ENCODE measurements around the gene CGNL1. TPM values are rescaled to one million over a fixed set of nuclear protein-coding genes. Genes with fewer than 3 reads are reported as not detected.
A peak's percentile ranks its signal among the peaks of the same experiment; 100 is the strongest.

The CGNL1 gene
- total RNA-seq, 1 donor from 2014 or later = 31.9 TPM

DNA sequence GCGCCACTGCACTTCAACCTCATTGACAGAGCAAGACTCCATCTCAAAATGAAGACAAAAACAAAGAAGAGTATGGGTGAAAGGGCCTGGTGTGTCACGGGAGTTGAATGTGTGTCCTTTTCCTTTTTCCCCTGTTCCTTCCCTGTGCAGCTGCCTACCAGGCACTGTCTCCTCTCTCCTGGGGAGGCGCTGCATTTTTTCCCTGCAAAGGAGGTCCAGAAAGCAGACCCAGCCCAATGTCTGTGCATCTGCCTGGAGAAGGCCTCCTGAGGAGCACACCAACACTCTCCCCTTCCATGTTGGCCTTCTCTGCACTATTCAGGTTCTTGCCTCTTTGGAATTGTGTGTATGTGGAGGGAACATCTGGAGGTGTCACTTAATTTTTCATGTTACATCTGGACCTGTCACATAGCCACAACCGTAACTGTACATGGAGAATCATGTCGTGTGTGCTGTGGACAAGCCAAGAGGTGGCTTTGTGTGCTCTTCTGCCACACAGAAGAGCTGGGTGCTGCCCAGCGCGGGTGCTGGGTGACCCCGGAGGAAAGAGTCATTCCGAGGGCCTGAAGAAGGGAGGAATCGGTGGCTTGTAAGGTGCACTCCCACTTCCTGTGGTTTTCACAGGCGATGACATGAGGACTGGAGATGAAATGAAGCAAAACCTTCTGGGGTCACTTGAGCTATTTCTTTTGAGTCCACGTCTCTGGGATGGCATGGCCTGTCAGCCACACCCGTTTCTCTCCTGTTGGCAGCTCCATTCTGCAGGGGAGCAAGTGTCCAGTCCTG, 46.5 kb upstream of the CGNL1 start:
- H3K4me1 ChIP-seq = peaks cover 10% of the 10 kb centered on the region
- no peaks in the 10 kb centered on the region for H3K9me3 ChIP-seq (replicated peaks)
- H3K4me3 ChIP-seq = no peak overlapping the region
- intact Hi-C loops (cut with micrococcal nuclease) = no loop called here
- no peaks in the 10 kb centered on the region for H3K36me3 ChIP-seq
- DNase-seq = peak; percentile 5
- no peaks in the 10 kb centered on the region for H3K27me3 ChIP-seq (ENCODE audit: low read depth)
- no peak overlapping the region for H3K27ac ChIP-seq (replicated peaks)
- TF ChIP-seq CTCF (IDR thresholded peaks at IDR 0.05; ENCODE audit: borderline replicate concordance) = no peak

DNA sequence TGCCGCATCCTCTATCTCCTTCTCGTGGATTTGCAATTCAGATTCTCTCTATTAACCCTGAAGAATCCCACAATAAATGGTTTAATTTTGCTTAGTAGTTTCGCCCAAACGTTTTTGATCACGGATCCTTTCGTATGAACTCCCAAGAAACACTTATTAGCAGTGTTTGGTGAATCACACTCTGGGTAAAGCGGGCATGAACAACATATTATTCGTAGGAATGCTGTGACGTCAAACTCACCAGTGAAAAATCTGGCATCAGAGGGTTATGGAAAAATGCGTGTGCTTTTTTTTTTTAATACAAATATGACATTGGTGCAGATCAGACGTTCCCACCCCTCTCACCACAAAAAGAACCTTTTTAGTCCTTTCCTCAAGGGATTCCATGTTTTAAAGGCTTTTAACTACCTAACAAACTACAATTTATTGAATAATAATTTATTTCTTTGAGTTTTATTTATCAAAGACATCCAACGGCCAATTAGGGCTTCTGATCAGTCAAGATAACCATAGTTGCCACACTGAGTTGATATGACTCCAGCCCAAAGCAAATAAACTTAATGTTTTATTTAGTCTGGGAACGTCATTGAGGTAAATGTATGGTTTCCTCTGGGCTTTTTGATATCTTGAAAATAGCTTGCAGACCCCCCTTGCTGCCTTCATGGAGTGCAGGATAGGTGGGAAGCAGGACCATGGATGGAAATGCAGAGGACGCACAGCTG, 45.5 kb upstream of the CGNL1 start:
- no peak for TF ChIP-seq CTCF (IDR thresholded peaks at IDR 0.05; ENCODE audit: borderline replicate concordance)
- DNase-seq = no peak
- H3K27ac ChIP-seq (replicated peaks) = no peak overlapping the region
- H3K4me1 ChIP-seq = peaks cover 20% of the 10 kb centered on the region
- H3K27me3 ChIP-seq (ENCODE audit: low read depth) = no peaks in the 10 kb centered on the region
- H3K9me3 ChIP-seq (replicated peaks) = no peaks in the 10 kb centered on the region
- H3K4me3 ChIP-seq = no peak overlapping the region
- intact Hi-C loops (cut with micrococcal nuclease) = no loop called here
- no peaks in the 10 kb centered on the region for H3K36me3 ChIP-seq

DNA sequence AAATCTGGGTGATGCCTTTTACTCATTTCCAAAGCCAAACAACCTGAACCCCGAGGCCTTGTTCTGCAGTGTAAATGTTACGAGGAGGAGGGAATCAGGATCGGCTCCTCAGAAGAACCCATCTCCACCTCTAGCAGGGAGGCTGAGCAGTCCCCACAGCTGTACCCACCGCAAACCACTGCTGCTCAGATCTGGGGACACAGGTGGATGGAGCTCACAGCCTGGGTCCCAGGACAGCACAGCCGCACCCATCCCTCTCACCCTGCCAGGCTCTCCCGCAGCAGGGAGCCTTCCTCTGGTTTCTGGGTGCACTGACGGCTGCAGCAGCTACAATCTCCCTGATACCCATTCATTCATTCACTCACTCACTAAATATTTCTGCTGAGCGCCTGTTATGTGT, 44.0 kb upstream of the CGNL1 start:
- Histone ChIP-seq H3K9me3 (replicated peaks) (no peaks in the 10 kb centered on the region), H3K27ac (replicated peaks) (no peak overlapping the region), H3K4me3 (no peak overlapping the region), H3K36me3 (no peaks in the 10 kb centered on the region), H3K27me3 (ENCODE audit: low read depth) (no peaks in the 10 kb centered on the region), H3K4me1 (peaks cover 25% of the 10 kb centered on the region)
- TF ChIP-seq CTCF (IDR thresholded peaks at IDR 0.05; ENCODE audit: borderline replicate concordance) = no peak
- DNase-seq = no peak
- intact Hi-C loops (cut with micrococcal nuclease) = no loop called here

- Histone ChIP-seq H3K27ac (replicated peaks) (no peak overlapping the region), H3K4me3 (no peak overlapping the region), H3K27me3 (ENCODE audit: low read depth) (no peaks in the 10 kb centered on the region), H3K36me3 (no peaks in the 10 kb centered on the region), H3K4me1 (peaks cover 31% of the 10 kb centered on the region), H3K9me3 (replicated peaks) (no peaks in the 10 kb centered on the region)
- no peak for DNase-seq
- intact Hi-C loops (cut with micrococcal nuclease) = no loop called here
- TF ChIP-seq CTCF (IDR thresholded peaks at IDR 0.05; ENCODE audit: borderline replicate concordance) = no peak
Measured at GRCh38 chr15:57333487-57333886, 42.8 kb upstream of the CGNL1 start.

DNA sequence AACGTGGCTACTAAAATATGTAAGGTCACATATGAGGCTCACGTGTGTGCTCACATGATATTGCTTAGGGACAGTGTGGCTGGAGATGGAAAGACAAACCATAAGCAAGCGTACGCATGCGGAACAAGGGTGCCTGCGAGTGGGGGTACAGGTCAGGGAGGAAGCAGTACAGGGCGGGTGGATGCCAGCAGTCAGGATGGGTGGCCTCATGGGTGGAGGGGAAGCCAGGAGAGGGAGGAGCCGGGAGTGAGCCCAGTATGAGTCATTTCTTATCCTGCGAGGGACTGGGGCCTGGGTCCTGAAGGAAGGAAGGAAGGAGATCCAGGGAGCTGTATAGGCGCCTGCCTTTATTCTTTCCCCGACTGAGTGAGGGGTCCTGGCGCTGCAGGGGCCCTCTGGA, 42.0 kb upstream of the CGNL1 start:
- H3K9me3 ChIP-seq (replicated peaks) = no peaks in the 10 kb centered on the region
- no peaks in the 10 kb centered on the region for H3K27me3 ChIP-seq (ENCODE audit: low read depth)
- peaks cover 35% of the 10 kb centered on the region for H3K4me1 ChIP-seq
- intact Hi-C loops (cut with micrococcal nuclease) = no loop called here
- no peak for DNase-seq
- H3K4me3 ChIP-seq = no peak overlapping the region
- H3K36me3 ChIP-seq = no peaks in the 10 kb centered on the region
- H3K27ac ChIP-seq (replicated peaks) = no peak overlapping the region
- no peak for TF ChIP-seq CTCF (IDR thresholded peaks at IDR 0.05; ENCODE audit: borderline replicate concordance)
